GM21367 (cell line): ENCODE results near the gene NRG2.

Source experiments
- ATAC-seq: cut with Tn5 transposase; IDR thresholded peaks from one replicate; pipeline ENCODE4 v1.9.1; 2021; ENCODE audit not compliant: unreplicated experiment

The NRG2 gene

GRCh38 chr5:139951983-139952382, 91.1 kb downstream of the NRG2 start:
- ATAC-seq = no peak

DNA sequence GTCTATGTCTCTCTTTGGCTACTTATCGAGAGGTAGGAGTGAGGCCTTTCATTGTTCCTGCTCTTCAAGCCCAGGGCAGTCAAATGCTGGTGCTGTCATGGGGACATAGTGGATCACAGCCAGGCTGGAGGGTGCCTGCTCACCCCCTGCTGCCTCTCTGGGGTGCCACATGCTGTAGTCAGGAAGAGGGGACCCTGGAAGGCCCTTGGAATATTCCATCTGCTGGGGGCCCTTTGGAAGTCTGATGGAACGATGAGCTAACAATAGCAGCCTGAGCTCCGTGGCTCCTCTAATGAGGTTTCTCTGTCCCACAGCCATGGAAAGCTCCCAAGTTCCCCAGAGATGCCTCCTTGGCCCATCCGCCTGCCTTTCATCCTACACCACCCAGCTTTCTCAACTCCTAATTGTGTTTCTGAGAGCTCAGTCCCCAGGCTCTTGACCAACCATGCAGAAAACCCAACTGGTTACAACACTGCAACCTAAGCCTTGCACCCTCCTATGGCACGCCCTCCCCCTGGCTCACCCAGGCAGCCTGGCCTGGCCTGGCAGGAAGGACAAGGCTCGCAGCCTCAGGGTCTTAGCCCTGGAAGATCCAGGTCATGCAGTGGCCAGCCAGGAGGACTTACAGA, 91.7 kb downstream of the NRG2 start:
- ATAC-seq = no peak

- ATAC-seq = no peak
Observed at GRCh38 chr5:139950436-139950835, 92.7 kb downstream of the NRG2 start.

- ATAC-seq = no peak
Observed at GRCh38 chr5:139949710-139950109, 93.4 kb downstream of the NRG2 start.

GRCh38 chr5:139947727-139948126, 95.4 kb downstream of the NRG2 start:
- ATAC-seq = no peak

GRCh38 chr5:139946440-139946839, 96.7 kb downstream of the NRG2 start:
- no peak for ATAC-seq

- ATAC-seq = no peak
Observed at GRCh38 chr5:139946006-139946405, 97.1 kb downstream of the NRG2 start.

DNA sequence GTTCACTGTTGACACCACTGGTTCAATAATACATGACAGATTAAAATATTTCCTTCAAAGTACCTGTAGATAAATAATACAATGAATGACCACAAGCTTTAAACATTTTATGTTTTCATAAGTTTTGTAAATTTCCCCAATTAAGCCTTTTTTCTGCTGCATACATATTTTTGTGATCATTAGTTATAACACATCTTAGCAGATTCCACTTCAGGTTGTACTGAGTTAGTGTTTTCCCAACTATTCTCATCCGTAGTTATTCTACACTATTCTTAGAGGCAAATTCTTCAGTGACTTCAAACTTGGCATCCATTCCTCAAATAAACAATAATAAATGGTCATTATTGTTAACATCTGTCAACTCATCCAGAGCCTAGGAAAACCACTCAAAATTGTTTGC, 100.9 kb downstream of the NRG2 start:
- ATAC-seq = no peak

DNA sequence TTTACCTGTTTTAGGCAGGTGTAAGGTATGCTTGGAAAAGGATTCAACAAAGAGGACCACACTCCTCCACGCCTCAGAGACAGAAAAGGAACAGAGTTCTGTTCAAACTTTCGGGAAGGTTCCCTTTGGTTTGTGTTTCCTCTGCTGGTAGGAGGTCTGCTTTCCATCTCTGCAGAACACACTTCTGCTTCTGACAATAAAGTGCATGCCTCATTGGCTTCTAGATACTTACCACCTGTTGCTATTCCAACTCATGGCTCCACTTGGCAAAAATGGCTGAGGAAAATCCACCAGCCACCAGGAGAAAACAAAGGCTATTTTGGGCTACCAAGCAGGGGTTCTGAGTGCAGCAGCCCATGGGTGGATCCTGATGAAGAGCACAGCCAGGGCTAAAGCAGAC, 112.7 kb downstream of the NRG2 start:
- ATAC-seq = no peak

DNA sequence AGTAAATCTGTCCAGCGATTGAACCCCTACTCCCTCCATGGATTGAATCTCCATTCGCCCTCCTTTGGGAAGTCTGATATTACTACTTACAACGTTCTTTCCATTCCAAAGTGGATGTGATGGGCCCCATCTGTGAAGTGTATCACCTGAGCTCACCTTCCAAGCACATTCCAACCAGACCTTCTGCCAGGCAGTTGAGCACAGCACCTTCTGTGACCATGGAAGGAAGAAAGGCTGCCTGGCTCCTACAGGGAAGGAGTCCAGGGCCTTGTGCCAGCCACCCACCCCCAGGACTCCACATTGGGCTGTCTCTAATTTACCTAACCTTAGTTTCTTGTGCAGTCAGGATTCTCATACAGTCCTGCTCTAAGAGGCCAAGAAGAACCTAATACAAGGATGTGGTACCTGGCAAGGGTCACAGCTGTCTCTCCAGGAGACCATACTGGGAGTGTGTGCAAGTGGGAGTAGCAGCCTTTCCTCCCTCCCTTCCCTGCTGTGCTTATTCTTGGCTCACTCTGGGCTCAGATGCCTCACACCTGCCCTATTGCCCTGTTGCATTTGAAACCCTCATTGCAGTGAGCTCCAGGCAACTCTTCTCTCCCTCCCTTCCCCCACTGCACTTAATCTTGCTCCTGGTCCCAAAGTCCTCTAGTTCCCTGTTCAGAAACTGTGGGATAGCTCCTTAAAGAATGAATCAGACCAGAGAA, 116.1 kb downstream of the NRG2 start:
- no peak for ATAC-seq

DNA sequence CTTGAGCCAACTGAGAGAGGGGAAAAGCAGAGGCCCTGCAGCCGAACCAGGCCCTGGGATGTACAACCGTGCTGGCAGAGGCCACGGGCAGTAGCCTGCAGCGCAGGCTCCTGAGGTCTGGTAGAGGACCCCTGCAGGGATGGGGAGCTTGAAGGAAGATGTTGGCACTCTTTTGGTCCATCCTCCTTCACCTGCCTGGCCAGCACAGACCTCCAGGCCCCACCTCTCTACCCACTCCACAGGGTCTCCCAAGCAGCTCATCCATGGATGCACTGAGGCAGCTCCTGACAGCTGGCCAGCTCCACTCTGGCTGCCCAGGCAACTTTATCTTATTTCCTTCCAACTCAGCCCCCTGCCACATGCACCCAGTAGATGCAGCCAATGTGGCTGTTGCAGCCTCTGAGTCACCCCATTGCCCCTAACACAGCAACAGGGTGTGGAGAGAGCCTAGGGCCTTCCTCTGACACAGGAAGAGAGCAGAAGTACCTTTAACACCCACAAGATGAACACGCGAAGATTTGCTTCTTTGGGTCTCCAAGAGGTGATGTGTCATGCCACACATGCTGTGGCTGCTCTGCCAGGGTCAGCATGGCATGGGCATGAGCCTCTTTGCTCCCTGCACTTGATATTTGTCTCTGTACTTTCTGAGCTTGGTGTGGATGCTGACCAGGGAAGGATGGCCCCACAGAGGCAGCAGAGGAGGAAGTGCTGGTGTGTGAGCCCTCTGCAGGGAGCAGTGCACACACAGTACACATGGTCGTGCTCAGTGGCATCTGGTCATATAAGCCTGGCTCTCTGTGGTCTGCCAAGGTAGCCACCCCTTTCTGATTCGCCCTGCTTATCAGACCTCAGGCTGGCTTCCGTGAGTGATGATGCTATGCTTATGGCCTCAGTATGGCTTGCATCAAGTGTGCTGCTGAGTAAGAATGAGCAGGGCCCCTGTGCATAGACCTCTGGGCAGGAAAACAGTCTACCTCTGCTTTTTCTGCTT, 117.2 kb downstream of the NRG2 start:
- ATAC-seq = no peak

- ATAC-seq = no peak
Observed at GRCh38 chr5:139925216-139925562, 117.9 kb downstream of the NRG2 start.

DNA sequence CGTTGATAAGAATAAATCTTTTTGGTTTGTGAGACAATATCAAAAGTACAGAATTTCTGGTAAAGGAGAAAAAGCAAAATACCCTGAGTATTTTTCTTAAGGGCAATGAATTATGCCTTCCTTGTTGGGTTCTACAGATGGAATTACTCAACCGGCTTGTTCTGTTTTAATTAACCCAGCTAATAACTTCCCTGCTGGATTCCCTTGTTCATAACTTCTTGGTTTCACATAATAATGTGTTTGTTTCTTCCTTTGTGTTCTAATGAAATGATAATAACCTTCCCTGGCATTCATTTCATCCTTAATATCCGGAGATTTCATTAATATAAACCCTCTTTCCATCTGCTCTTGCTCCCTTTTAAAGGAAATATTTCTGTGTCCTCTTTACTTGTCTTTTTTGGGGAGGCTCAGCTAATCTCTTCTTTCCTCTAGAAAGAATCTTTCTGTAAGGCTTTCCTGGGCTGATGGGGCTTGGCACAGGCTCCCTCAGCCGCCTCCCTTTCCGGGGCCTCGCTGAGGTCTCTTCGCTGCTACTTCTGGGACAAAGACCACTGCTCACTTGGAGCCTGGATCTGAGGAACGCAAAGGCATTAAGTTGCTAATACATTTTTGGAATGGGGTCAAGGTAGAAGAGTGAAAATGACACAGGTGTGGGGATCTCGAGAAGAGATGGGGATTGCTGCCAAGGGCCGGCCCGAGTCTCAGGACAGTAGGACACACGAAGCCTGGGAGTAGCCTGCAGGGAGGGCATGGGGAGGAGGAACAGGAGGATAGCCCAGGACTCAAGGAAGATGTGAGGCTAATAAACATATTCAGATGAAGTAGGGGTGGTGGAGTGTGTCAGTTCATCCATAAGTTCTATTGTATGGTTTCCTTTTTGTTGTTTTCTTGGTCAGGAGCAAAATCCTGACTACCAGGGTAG, 118.5 kb downstream of the NRG2 start:
- ATAC-seq = no peak

GRCh38 chr5:139919308-139919707, 123.8 kb downstream of the NRG2 start:
- ATAC-seq = no peak

GRCh38 chr5:139915834-139916233, 127.3 kb downstream of the NRG2 start:
- ATAC-seq = no peak

GRCh38 chr5:139915266-139915665, 127.8 kb downstream of the NRG2 start:
- no peak for ATAC-seq

DNA sequence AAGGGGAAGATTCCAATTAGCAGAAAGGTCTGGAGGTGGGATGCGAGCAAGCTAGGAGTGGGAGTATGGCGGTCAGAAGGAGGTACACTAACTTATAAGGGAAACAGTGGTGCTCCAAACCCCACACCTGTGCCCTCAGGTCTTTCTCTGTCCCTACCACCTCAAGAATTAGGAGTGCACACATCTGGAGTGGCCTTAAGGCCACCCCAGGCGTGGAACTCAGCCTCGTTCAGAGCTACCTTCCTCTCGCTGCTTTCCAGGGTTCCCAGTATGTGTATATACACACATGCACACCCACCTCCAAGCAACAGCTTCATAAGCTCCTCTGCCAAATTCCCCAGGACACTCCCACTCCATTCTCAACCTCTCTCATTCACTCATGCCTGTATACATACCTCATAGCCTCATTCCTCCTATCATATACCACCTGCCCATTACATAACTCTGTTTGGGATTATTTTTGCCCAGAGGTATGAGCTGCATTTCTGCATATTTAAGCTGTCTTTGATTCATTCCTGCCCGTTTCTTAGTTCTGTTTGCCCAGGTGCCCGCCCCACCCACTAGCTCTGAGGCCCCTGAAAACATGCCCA, 128.8 kb downstream of the NRG2 start:
- no peak for ATAC-seq

DNA sequence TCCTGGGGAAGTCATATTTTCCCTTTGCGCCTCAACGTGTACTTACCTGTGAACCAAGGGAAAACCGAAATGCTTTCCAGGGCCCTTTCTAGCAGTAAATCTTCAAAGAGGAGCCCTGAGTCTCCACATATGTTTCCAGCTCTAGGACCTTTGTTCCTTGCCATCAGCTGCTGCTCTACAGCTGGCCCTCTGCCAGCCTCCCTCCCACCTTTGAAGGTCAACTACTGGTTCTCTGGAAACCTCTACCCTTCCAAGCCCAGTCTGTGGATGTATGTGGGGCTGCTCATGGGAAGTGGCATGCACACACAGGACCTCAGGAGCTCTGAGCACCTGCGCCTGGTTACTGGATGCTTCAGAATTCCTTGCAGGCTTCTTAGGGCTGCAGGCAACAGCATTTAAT, 130.3 kb downstream of the NRG2 start:
- no peak for ATAC-seq

DNA sequence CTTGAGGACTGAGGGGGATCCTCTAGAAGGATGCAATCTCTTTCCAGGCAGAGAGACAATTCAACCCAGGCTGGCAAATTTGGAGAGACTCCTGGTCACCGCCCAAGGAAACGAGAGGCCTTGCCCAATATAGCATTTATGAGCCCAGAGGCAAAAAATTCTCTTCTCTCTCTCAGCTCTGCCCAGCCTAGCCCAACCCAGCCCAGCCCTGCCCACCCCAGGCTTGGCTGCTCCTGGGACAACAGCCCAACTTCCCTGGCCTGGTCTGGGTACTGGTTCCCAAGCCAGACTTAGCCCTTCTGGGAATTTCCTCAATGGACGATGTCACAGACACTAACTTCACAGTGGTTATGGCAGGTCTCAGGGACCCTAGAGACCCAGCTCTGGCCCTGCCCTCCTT, 130.9 kb downstream of the NRG2 start:
- ATAC-seq = no peak

DNA sequence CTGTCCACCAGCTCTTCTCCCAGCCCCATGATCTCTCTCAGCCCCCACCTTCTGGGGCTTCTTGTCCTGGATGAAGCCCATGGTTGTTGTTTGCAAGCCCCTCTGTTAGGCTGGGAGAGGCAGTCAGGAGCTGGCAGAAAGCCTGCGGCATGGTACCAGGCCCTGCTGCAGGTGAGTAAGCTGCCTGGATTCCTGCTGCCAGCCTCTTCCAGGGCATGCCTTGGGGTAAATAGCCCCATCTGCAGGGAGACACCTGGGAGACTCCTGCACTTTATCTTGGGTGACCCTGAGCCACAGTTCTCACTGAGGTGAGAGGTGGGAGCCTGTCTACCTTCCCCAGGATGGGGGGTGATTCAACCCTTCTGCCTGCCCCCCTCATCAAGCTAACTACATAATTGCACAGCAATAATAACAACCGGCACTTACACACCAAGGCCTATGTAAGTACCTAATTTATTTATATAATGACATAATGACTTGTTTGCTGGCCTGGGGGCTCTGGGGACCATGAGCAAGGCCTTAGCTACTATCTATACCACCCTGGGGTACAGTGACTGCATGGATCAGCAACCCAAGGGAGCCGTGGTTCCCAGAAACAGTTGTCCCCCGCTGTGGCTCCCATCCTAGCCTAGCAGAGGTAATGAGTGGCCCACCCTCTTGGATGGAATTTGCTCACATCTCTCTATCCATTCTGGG, 131.5 kb downstream of the NRG2 start:
- ATAC-seq = no peak
